GM21619 (cell line): ENCODE data around the gene NSF.
"Not testable (repeated sequence)": the region's sequence is repeated elsewhere in the genome, so short reads cannot be mapped to it uniquely, and the experiment has no call there.

ENCODE experiments used
- ATAC-seq: cut with Tn5 transposase; IDR thresholded peaks from one replicate; pipeline ENCODE4 v1.9.1; 2021; ENCODE audit not compliant: unreplicated experiment

NSF gene

GRCh38 chr17:46753776-46754175, 163.3 kb downstream of the NSF start:
- ATAC-seq = no peak

GRCh38 chr17:46756081-46756735, 165.7 kb downstream of the NSF start:
- no peak for ATAC-seq

GRCh38 chr17:46756861-46757260, 166.4 kb downstream of the NSF start:
- no peak for ATAC-seq

- not testable (repeated sequence) for ATAC-seq
Observed at GRCh38 chr17:46757588-46757987, 167.1 kb downstream of the NSF start.

GRCh38 chr17:46758614-46759013, 168.1 kb downstream of the NSF start:
- no peak for ATAC-seq

GRCh38 chr17:46759141-46759540, 168.7 kb downstream of the NSF start:
- no peak for ATAC-seq

- no peak for ATAC-seq
Observed at GRCh38 chr17:46763416-46763815, 172.9 kb downstream of the NSF start.

- no peak for ATAC-seq
Observed at GRCh38 chr17:46764000-46764708, 173.7 kb downstream of the NSF start.

GRCh38 chr17:46764709-46765401, 174.4 kb downstream of the NSF start:
- no peak for ATAC-seq

GRCh38 chr17:46765453-46765852, 175.0 kb downstream of the NSF start:
- ATAC-seq = no peak

GRCh38 chr17:46766493-46767491, 176.3 kb downstream of the NSF start:
- ATAC-seq = no peak

GRCh38 chr17:46768540-46768870, 178.0 kb downstream of the NSF start:
- ATAC-seq = no peak

- not testable (repeated sequence) for ATAC-seq
Observed at GRCh38 chr17:46768896-46769295, 178.4 kb downstream of the NSF start.

GRCh38 chr17:46769531-46770438, 179.3 kb downstream of the NSF start:
- no peak for ATAC-seq

- ATAC-seq = no peak
Observed at GRCh38 chr17:46770439-46770817, 180.0 kb downstream of the NSF start.

- ATAC-seq = no peak
Observed at GRCh38 chr17:46770818-46771560, 180.5 kb downstream of the NSF start.

- no peak for ATAC-seq
Observed at GRCh38 chr17:46771561-46772474, 181.3 kb downstream of the NSF start.

- no peak for ATAC-seq
Observed at GRCh38 chr17:46772475-46773220, 182.2 kb downstream of the NSF start.
